Inflammatory macrophage (primary cell): Measurements from ENCODE around the gene ALCAM.
A peak's percentile ranks its signal among the peaks of the same experiment; 100 is the strongest.

Experiments
- DNase-seq, 2 donors: peaks; one replicate each; pipeline ENCODE4 v3.0.0-alpha.2; 2020 to 2022

The ALCAM gene

GRCh38 chr3:105495021-105495420, 128.3 kb downstream of the ALCAM start:
- no peak for DNase-seq

- DNase-seq, result no peak
Measured at GRCh38 chr3:105496343-105496742, 129.6 kb downstream of the ALCAM start.

- DNase-seq, result no peak
Measured at GRCh38 chr3:105497386-105497785, 130.7 kb downstream of the ALCAM start.

- DNase-seq, result peak in 1 of 2 donors; percentile 39
Measured at GRCh38 chr3:105499961-105500360, 133.3 kb downstream of the ALCAM start.

- no peak for DNase-seq
Measured at GRCh38 chr3:105502333-105502732, 135.6 kb downstream of the ALCAM start.

- DNase-seq, result no peak
Measured at GRCh38 chr3:105503191-105503593, 136.5 kb downstream of the ALCAM start.

GRCh38 chr3:105504440-105504951, 137.8 kb downstream of the ALCAM start:
- DNase-seq, result no peak

GRCh38 chr3:105505170-105505569, 138.5 kb downstream of the ALCAM start:
- DNase-seq, result peak; percentile 57 to 67

- DNase-seq, result no peak
Measured at GRCh38 chr3:105511031-105511430, 144.3 kb downstream of the ALCAM start.

GRCh38 chr3:105512061-105512460, 145.4 kb downstream of the ALCAM start:
- DNase-seq, result no peak

GRCh38 chr3:105513042-105513441, 146.3 kb downstream of the ALCAM start:
- no peak for DNase-seq

GRCh38 chr3:105513886-105514285, 147.2 kb downstream of the ALCAM start:
- DNase-seq, result no peak

GRCh38 chr3:105515372-105515771, 148.7 kb downstream of the ALCAM start:
- DNase-seq, result no peak

GRCh38 chr3:105516972-105517371, 150.3 kb downstream of the ALCAM start:
- DNase-seq, result no peak

GRCh38 chr3:105518203-105518602, 151.5 kb downstream of the ALCAM start:
- no peak for DNase-seq

GRCh38 chr3:105518806-105519418, 152.2 kb downstream of the ALCAM start:
- peak; percentile 66 to 79 for DNase-seq

GRCh38 chr3:105521770-105522169, 155.1 kb downstream of the ALCAM start:
- no peak for DNase-seq

- DNase-seq, result no peak
Measured at GRCh38 chr3:105523501-105523900, 156.8 kb downstream of the ALCAM start.

- DNase-seq, result no peak
Measured at GRCh38 chr3:105525531-105525930, 158.8 kb downstream of the ALCAM start.

- no peak for DNase-seq
Measured at GRCh38 chr3:105526360-105527111, 159.8 kb downstream of the ALCAM start.

GRCh38 chr3:105527535-105527934, 160.8 kb downstream of the ALCAM start:
- DNase-seq, result no peak

- no peak for DNase-seq
Measured at GRCh38 chr3:105527949-105528348, 161.2 kb downstream of the ALCAM start.

- DNase-seq, result no peak
Measured at GRCh38 chr3:105528955-105529354, 162.2 kb downstream of the ALCAM start.

GRCh38 chr3:105529456-105529855, 162.7 kb downstream of the ALCAM start:
- no peak for DNase-seq
